Stimulated activated memory B cell treated with anti-CD40 and anti-IgM and Interleukin-4, amounts not matched to agents 10 μg/mL and 1 μg/mL and 100 μg/mL, for 72 hours (primary cell): ENCODE data around the gene PGF.
"Not testable (repeated sequence)": the region's sequence is repeated elsewhere in the genome, so short reads cannot be mapped to it uniquely, and the experiment has no call there.

Experiments used
- ATAC-seq: fragments of 150-1000 bp; cut with Tn5 transposase; 2 replicates; pipeline ENCODE4 v1.10.0; 2021
- H3K27ac Mint-ChIP-seq: one replicate; pipeline ENCODE4 v1.8.0; 2022; ENCODE audit warnings: mild to moderate bottlenecking, mixed read lengths
- H3K27me3 Mint-ChIP-seq: one replicate; pipeline ENCODE4 v1.8.0; 2022; ENCODE audit warnings: mixed read lengths
- H3K36me3 Mint-ChIP-seq: one replicate; pipeline ENCODE4 v1.8.0; 2022; ENCODE audit warnings: mixed read lengths
- H3K4me1 Mint-ChIP-seq: one replicate; pipeline ENCODE4 v1.8.0; 2022; ENCODE audit warnings: mixed read lengths
- H3K4me3 Mint-ChIP-seq: one replicate; pipeline ENCODE4 v1.8.0; 2022; ENCODE audit warnings: mild to moderate bottlenecking, moderate library complexity, mixed read lengths
- H3K9me3 Mint-ChIP-seq: one replicate; pipeline ENCODE4 v1.8.0; 2022; ENCODE audit warnings: mixed read lengths

PGF gene

DNA sequence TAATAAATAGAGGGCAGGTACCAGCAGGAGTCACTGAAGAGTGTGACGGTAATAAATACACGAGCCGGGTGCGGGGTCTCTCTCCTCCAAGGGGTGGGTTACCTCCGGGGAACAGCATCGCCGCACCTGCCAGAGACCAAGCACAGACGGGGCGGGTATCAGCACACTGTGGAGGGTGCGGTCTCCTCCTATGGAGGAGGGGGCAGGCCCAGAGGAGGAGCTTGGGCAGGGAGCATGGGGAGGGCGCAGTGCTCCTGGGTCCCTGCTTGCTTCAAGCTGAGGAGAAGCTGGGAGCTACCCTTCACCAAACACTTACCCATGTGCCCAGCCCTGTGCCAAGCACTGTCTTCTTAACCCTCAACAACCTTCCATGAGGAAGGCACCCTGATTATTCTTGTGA is 12.8 kb downstream of the PGF start:
- Mint-ChIP-seq H3K27ac (peak overlapping the region; percentile 80), H3K9me3 (no peaks in the 10 kb centered on the region), H3K36me3 (no peaks in the 10 kb centered on the region), H3K4me1 (peaks cover 71% of the 10 kb centered on the region), H3K27me3 (no peaks in the 10 kb centered on the region), H3K4me3 (peak overlapping the region; percentile 76)
- ATAC-seq: peak; percentile 18

DNA sequence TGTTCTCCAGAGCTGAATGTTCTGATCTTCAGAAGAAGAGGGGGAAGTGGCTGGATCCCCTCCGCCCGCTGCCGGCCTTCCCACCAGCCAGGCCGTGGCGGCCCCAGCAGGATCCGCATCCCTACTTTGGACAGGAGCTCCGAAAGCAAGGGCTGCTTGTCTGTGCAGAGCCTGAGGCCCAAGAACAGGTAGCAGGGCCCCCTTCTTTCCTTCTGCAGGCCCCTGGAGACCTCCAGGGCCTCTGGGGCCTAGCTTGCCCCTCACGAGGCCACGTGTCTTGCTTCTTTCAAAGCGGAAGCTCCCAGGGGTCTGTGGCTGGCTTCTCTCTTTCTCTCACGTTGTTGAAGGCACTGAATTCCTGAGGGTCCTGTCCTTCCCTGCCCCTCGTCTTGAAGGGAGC is 13.2 kb downstream of the PGF start:
- Mint-ChIP-seq H3K4me1 (peaks cover 71% of the 10 kb centered on the region), H3K9me3 (no peaks in the 10 kb centered on the region), H3K27me3 (no peaks in the 10 kb centered on the region), H3K27ac (peak overlapping the region; percentile 80), H3K4me3 (peak overlapping the region; percentile 76), H3K36me3 (no peaks in the 10 kb centered on the region)
- ATAC-seq: peak; percentile 47

DNA sequence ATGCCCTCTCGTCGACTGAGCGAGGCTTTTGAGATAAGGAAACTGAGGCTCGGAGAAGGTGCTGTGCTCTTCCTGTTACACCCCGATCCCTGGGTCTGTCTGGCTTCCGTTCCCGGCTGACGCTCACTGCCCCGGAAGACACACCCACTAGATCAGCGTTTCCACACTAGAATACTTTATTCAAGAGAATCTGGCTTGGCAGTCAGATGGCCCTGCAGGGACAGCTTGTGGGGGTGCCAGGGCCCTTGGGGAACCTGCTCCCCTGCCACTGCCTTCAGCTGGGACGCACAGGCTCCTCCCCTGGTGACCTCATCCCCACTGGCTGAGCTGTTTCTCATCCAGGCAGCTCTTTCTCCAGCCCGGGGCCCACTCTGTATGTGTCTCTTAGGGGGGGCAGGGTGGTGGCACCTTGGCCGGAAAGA is 13.7 kb downstream of the PGF start:
- ATAC-seq: peak; percentile 68
- Mint-ChIP-seq H3K27me3 (no peaks in the 10 kb centered on the region), H3K4me1 (peaks cover 71% of the 10 kb centered on the region), H3K4me3 (peak overlapping the region; percentile 76), H3K9me3 (no peaks in the 10 kb centered on the region), H3K36me3 (no peaks in the 10 kb centered on the region), H3K27ac (peak overlapping the region; percentile 80)

DNA sequence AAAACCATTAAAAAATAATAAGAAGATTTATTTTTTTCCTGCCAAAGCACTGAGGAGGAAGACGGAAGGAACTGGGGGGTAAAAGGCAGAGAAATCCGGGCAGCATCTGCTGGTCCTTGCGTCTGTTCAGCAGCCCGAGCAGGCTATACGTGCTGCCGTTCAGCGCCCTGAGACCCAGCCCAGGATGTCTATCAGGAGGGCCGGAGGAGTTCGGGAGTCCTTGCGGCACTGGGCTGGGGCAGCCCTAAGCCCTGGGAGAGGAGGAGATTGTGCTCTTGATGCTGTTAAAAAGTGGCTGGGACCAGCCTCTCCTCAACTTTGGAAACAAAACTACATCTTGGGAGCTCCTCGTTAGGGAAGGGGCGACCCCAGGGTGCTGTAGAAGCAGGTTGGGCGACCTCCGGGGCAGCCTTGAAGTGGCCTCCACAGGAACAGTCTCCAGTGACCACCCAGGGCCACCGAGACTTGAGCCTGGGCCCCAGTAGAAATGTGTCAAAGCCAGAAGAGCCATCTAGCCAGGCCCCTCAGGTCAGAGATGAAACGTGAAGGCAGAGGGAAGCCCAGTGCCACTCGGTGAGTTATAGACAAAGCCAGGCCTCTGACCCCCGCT is 14.3 kb downstream of the PGF start:
- Mint-ChIP-seq H3K9me3 (no peaks in the 10 kb centered on the region), H3K36me3 (no peaks in the 10 kb centered on the region), H3K27ac (peak overlapping the region; percentile 80), H3K4me1 (peaks cover 68% of the 10 kb centered on the region), H3K4me3 (no peak overlapping the region), H3K27me3 (no peaks in the 10 kb centered on the region)
- no peak for ATAC-seq

DNA sequence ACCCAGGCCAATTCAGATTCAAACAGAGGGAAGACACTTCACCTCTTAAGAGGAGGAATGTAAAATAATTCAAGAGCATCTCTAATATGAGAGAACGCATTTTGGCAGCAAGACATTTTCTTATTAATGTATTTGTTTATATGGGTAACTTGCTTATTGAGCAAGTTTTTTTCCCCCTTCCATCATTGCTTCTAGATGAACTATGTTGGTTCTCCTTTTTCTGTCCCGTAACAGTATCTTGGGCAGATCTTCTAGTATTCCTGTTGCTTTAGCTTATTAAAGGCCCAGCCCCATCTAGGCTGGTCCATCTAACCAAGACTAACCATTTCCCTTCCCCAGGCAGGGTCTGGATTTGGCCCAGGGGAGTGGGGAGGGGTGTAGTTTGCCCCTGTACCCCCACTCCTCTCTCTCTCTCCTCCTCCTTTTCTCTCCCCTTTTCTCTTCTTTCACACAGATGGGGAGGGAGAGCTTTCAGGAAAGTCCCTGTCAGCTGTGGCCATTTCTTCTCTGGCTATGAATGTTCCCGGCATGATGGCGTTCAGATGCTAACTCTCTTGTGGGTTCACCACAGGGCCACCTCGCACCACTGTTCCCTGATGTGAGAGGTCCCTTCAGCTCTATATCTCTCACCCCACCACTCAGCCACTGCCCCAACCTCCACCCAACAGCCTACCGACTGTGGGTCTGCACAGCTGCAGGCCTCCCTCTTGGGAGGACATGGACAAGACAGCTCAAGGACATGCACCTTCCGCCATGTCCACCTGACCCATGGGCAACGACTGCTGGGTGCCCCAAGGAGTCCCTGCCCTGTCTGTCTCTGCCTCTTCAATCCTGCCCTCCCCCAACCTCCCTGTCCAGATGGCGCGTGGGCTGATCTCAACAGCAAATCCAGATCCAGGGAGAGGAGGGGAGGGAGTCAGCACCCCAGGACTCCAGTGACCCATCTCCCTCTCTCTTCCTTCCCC is 16.6 kb downstream of the PGF start:
- Mint-ChIP-seq H3K4me3 (no peak overlapping the region), H3K9me3 (no peaks in the 10 kb centered on the region), H3K4me1 (peaks cover 76% of the 10 kb centered on the region), H3K27me3 (peaks cover 1% of the 10 kb centered on the region), H3K27ac (peak overlapping the region; percentile 80), H3K36me3 (no peaks in the 10 kb centered on the region)
- no peak for ATAC-seq

DNA sequence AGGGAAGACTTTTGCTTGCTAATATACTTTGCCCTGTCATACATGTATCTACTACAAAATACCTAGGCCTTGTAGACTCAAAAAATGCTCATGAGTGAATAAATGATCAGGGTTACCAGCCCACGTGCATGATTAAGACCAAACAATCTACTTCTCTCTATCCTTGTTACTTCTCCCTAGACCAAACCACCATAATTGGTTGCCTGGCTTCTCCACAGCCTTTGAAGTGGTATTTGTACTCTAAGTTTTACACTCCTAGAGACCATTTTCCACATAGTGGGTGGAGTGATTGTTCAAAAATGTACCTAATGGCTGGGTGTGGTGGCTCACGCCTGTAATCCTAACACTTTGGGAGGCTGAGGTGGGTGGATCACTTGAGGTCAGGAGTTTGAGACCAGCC is 18.2 kb downstream of the PGF start:
- H3K4me3 Mint-ChIP-seq: no peak overlapping the region
- peak overlapping the region; percentile 36 for H3K27ac Mint-ChIP-seq
- no peak for ATAC-seq
- peaks cover 8% of the 10 kb centered on the region for H3K27me3 Mint-ChIP-seq
- peaks cover 76% of the 10 kb centered on the region for H3K4me1 Mint-ChIP-seq
- no peaks in the 10 kb centered on the region for H3K9me3 Mint-ChIP-seq
- H3K36me3 Mint-ChIP-seq: no peaks in the 10 kb centered on the region

DNA sequence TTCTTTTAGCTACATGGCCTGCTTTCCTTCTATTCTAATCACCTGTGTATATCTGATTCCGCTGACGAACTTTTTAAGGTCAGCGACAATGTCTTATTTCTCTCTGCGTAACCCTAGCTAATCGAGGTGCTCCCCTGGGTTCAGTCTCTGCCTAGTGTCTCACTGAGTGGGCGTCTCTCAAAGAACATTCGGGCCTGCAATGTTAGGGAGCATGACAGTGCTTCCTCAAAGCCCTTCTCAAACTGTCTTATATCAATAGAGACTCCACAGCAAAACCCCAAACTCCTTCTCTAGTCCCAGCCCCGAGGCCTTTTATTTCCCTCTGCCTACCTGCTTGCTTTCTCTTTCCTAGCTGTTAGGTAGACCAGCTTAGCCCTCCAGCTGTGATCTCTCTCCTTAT is 18.7 kb downstream of the PGF start:
- Mint-ChIP-seq H3K9me3 (no peaks in the 10 kb centered on the region), H3K27ac (peak overlapping the region; percentile 36), H3K4me3 (no peak overlapping the region), H3K36me3 (no peaks in the 10 kb centered on the region), H3K4me1 (peaks cover 71% of the 10 kb centered on the region), H3K27me3 (peaks cover 8% of the 10 kb centered on the region)
- no peak for ATAC-seq

DNA sequence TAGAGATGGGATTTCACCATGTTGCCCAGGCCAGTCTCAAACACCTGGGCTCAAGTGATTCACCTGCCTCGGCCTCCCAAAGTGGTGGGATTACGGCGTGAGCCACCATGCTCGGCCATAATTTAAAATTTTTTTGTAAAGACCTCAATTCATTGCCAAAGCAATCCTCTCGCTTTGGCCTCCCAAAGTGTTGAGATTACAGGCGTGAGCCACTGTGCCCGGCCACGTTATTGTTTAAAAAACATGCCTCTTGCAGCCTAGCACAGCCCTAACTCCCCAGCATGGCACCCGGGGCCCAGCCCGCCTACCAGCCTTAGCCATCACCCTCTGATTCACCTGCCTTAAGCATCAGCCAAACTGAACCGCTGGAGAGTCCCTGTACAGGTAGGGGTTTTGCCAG is 19.2 kb downstream of the PGF start:
- Mint-ChIP-seq H3K4me1 (peaks cover 66% of the 10 kb centered on the region), H3K27ac (peak overlapping the region; percentile 36), H3K27me3 (peaks cover 8% of the 10 kb centered on the region), H3K9me3 (no peaks in the 10 kb centered on the region), H3K36me3 (no peaks in the 10 kb centered on the region), H3K4me3 (no peak overlapping the region)
- no peak for ATAC-seq

DNA sequence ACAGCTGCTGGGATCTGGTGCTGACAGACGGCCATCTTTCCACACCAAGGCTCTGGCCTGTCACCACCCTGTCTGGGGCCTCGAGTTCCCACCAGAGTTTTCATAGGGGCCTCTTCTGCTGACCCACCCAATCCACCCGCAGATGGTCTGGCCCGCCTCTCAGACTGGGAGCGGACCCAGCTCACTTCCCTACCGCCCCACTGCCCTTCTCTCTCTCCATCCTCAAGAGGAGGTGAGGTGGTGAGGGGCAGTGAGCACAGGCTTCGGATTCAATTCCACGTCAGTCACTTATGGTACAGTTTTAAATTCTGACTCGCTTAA is 20.1 kb downstream of the PGF start:
- H3K27me3 Mint-ChIP-seq: peaks cover 8% of the 10 kb centered on the region

DNA sequence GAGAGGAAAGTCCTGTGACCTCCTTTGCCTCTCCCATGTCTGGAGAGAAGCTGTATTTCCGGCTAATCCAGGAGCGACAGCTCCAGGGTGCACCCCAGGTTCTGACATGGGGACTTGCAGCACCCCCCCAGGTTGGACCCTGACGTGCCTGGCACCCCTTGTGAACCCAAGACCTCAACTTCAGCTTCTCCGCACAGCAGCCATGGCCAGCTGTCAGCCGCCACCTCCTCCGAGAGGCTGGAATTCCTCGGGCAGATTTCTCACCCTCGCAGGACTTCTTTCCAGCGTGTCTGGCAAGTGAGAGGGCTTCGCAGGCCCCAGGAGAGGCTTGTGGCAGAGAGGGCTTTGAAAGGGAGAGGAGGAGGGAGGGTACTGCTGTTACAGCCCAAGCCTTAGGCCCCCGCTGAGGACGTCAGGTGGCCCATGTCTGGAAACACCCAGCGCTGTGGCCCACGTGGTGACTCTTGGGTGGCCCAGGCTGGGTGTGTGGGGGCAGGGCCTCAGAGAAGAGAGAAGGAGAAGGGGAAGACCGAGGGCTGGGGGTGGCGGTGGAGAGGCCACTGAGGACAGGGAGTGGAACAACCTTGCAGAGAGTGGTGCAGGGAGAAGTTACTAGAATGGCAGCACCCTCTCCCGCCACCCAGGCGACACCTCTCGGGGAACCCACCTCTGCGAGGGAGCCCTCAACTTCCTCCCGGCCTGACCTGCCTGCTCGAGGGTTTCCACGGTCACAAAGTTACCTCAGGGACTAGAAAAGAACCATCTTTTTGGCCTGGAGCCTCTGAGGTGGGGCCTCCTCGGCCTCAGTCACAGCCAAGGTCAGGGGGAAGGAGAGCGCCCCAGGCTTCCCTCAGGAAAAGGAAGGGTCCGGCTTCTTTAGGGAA is 20.7 kb downstream of the PGF start:
- Mint-ChIP-seq H3K4me3 (no peak overlapping the region), H3K4me1 (peaks cover 51% of the 10 kb centered on the region), H3K27ac (no peak overlapping the region), H3K36me3 (no peaks in the 10 kb centered on the region), H3K9me3 (no peaks in the 10 kb centered on the region), H3K27me3 (peaks cover 8% of the 10 kb centered on the region)
- no peak for ATAC-seq

More for the DNA sequence above, 20.1 kb downstream of the PGF start:
- Mint-ChIP-seq H3K27ac (no peak overlapping the region), H3K9me3 (no peaks in the 10 kb centered on the region), H3K36me3 (no peaks in the 10 kb centered on the region), H3K4me3 (no peak overlapping the region), H3K4me1 (peaks cover 57% of the 10 kb centered on the region)
- ATAC-seq: no peak

DNA sequence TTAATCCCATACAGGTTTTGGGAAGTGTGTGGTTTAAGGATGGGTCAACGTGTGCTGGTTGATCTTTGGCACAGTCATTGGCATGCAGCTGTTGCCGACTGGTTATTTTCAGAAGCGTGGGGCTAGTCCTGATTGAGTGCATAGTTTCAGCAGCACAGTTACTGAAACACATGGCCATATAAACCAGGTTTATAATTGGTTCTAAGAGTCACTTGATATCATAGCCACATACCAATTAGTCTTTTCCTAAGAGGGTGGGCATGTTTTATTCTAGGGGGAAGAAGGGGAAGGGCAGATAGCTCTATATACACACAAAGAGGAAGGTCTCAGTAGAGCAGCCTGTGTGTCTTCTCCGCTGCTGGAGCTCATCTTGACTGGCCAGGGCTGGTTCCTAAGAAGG is 21.4 kb downstream of the PGF start:
- Mint-ChIP-seq H3K4me3 (no peak overlapping the region), H3K27ac (peak overlapping the region; percentile 42), H3K4me1 (peaks cover 45% of the 10 kb centered on the region), H3K9me3 (no peaks in the 10 kb centered on the region), H3K36me3 (no peaks in the 10 kb centered on the region), H3K27me3 (peaks cover 8% of the 10 kb centered on the region)
- ATAC-seq: no peak

DNA sequence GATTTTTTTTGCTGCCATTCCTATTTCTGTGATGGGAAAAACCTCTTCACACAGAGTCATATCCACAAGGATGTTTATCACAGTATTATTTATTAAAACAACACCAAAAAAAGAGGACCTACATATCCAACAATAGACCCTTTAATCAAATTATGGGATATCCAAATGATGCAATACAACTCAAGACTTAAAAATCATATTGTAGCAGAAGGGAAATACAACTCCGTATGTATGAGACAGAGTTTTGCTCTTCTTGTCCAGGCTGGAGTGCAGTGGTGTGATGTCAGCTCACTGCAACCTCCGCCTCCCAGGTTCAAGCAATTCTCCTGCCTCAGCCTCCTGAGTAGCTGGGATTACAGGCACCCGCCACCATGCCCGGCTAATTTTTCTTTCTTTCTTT is 22.5 kb downstream of the PGF start:
- H3K4me1 Mint-ChIP-seq: peaks cover 36% of the 10 kb centered on the region
- H3K4me3 Mint-ChIP-seq, H3K27me3 Mint-ChIP-seq, H3K36me3 Mint-ChIP-seq, ATAC-seq, H3K27ac Mint-ChIP-seq, H3K9me3 Mint-ChIP-seq: not testable (repeated sequence)

DNA sequence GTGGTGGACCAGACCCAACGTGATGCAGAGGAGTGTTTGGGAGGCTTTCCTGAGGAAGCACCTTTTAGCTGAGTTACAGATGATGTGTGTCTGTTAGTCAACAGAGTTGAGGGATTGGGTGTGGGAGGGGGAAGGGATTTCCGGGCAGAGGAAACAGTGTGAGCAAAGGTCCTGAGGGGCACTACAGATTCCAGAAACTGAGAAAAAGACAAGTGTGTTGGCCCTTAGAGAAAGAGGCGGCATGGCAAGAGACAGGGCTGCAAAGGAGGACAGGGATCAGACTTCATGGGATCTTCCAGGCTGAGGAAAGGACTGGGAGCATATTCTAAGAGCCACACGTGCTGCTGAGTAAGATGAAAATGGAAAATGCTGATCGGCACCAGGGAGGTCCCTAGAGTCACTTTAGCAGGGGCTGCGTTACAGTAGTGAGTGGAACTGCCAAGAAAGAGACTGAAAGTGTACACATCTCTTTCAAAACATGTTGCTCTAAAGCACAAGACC is 22.9 kb downstream of the PGF start:
- H3K9me3 Mint-ChIP-seq: no peaks in the 10 kb centered on the region
- H3K27me3 Mint-ChIP-seq: peaks cover 8% of the 10 kb centered on the region
- H3K4me1 Mint-ChIP-seq: peaks cover 32% of the 10 kb centered on the region
- ATAC-seq: no peak
- H3K36me3 Mint-ChIP-seq: no peaks in the 10 kb centered on the region
- no peak overlapping the region for H3K27ac Mint-ChIP-seq
- no peak overlapping the region for H3K4me3 Mint-ChIP-seq

DNA sequence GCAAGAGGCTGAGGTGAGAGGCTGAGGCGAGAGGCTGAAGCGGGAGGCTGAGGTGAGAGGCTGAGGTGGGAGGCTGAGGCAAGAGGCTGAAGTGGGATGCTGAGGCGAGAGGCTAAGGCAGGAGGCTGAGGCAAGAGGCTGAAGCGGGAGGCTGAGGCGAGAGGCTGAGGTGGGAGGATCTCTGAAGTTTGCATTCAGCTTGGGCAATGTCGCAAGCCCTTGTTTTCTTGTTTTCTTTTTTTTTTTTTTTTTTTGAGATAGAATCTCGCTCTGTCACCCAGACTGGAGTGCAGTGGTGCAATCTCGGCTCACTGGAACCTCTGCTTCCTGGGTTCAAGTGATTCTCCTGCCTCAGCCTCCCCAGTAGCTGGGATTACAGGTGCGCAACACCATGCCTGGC is 23.7 kb downstream of the PGF start:
- not testable (repeated sequence) for H3K9me3 Mint-ChIP-seq, H3K27me3 Mint-ChIP-seq, ATAC-seq, H3K4me3 Mint-ChIP-seq, H3K36me3 Mint-ChIP-seq, H3K27ac Mint-ChIP-seq
- peaks cover 27% of the 10 kb centered on the region for H3K4me1 Mint-ChIP-seq

DNA sequence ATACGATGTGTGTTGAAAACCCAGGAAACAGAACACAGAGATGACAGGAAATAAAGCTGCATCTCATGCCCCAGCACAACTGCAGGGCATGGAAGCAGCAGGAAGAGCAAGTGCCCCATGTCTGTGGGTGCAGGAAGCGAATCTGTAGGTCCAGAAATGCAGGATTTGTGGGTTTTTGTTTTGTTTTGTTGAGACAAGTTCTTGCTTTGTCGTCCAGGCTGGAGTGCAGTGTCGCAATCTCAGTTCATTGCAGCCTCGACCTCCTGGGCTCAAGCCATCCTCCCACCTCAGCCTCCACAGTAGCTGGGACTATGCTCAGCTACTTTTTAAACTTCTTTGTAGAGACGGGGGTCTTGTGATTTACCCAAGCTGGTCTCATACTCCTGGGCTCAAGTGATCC is 26.2 kb downstream of the PGF start:
- Mint-ChIP-seq H3K27ac (no peak overlapping the region), H3K4me3 (no peak overlapping the region), H3K4me1 (peaks cover 15% of the 10 kb centered on the region), H3K36me3 (no peaks in the 10 kb centered on the region), H3K27me3 (peaks cover 8% of the 10 kb centered on the region), H3K9me3 (no peaks in the 10 kb centered on the region)
- ATAC-seq: no peak
